Liver (tissue), 3 donors: Measurements from ENCODE around the gene COL15A1.

Source experiments
- CTCF ChIP-seq: fragments of 150-350 bp; IDR thresholded peaks from 2 replicates; pipeline ENCODE4 v1.5.1; 2017; ENCODE audit warnings: improper control_type of control experiment, low read depth, low read length; ENCODE audit not compliant: missing input control
- HNF4G ChIP-seq: IDR thresholded peaks from 2 replicates; pipeline ENCODE4 v1.6.1; 2016; ENCODE audit warnings: antibody characterized with exemption
- SP1 ChIP-seq: IDR thresholded peaks from 2 replicates; pipeline ENCODE4 v1.6.1; 2018; ENCODE audit warnings: antibody characterized with exemption, mild to moderate bottlenecking
- TF ChIP-seq, protein P1 (sequence below): IDR thresholded peaks from 2 replicates; pipeline ENCODE4 v1.6.1; 2016; ENCODE audit warnings: antibody characterized with exemption
- donor health status: healthy.
- donor health status: healthy.

DNA sequence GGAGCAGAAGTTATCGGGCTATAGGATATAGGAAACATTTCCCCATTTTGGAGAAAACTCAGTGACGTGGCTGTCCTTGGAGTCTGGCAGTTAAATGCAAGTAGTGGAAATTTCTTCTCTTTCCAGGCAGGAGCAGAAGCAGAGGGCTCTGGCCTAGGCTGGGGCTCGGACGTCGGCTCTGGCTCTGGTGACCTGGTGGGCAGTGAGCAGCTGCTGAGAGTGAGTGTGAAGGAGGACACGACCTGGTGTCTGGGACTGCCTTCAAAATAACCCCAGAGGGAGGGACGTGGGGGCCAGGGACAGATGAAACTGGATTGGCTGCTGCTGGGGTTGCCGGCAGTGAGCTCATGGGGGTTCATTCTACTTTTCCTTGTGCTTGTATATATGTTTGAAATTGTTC, 79.5 kb downstream of the COL15A1 start:
- TF ChIP-seq CTCF (no peak), HNF4G (no peak), SP1 (no peak)
- TF ChIP-seq, protein P1, sequence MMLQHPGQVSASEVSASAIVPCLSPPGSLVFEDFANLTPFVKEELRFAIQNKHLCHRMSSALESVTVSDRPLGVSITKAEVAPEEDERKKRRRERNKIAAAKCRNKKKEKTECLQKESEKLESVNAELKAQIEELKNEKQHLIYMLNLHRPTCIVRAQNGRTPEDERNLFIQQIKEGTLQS, result no peak
